ENCODE data around the gene LAMA4. TPM values are rescaled to one million over a fixed set of nuclear protein-coding genes. Genes with fewer than 3 reads are reported as not detected.

Gene LAMA4
- polyA plus RNA-seq, 2 of the 4 experiments (the other 2 are of a cell fraction) = 1.0 to 3.1 TPM

DNA sequence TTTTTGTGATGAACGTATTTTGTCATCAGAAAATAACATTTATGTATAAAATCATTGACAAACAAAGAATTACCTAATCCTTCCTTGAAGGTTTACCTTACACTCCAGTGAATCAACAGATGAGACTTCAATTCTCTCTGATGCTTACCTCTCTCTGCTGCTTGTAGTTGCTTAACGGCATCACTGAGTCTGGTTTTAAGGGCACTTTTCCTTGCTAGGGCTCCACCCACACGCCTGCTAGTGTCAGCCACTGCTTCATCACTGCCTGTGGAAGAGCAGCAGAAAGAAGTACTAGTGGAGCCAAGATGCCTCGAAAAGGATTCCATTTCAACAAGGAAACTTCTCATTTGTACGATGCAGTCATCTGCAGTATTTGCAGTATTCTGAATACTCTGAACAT lies 104.0 kb downstream of the LAMA4 start:
- no peak overlapping the region for H3K27ac ChIP-seq
- no peak for ATAC-seq
- FAIRE-seq = no peak

DNA sequence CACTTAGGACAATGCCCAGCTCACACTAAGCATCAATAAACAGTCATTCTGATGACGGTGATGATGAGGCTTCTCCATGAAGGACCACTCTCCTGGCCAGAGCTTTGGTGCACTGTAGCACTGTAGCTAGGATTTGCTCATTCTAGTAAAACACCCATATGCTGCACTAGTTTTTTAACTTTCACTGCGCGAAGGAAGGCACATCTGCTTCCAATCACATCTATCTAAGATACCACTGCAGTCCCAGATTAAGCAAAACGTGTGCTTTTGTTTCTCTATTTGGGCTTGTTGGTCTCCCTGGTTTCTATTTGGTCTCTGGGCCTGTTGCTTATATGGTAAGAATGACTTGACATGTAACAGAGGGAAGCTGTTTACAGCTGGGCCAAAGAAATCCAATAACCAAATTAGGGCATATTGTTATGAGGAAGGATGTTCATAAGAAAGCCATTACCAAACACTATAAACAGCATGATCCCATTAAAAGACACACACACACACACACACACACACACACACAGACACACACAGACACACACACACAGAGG lies 104.6 kb downstream of the LAMA4 start:
- Histone ChIP-seq H3K4me2 (no peak overlapping the region), H3K4me1 (peaks cover 8% of the 10 kb centered on the region; the same call in 1 of the 3 replicates), H3K4me3 (no peak overlapping the region), H3K9me3 (no peaks in the 10 kb centered on the region), H3K27ac (no peak overlapping the region)
- no peak for FAIRE-seq
- CTCF ChIA-PET = interaction anchor here (2.3 kb wide), 1 partner anchor 14 kb away, joined by 8 read pairs; no protein-coding TSS in a partner anchor
- WGBS (ENCODE audit: missing lambda C conversion rate) = 81% methylated on average over 4 of the region's 4 CpGs
- TF ChIP-seq ZFP36 (IDR thresholded peaks at IDR 0.05; ENCODE audit: borderline replicate concordance, partially characterized antibody) (no peak), HOXB13 (CRISPR knock-in tag; IDR thresholded peaks at IDR 0.05; ENCODE audit: low read depth) (no peak), ZC3H11A (IDR thresholded peaks at IDR 0.05) (no peak), NPAS2 (CRISPR knock-in tag; IDR thresholded peaks at IDR 0.05; ENCODE audit: borderline replicate concordance) (no peak), NFE2L2 (conservative IDR thresholded peaks at IDR 0.05; ENCODE audit: low read length) (no peak), MAZ (IDR thresholded peaks at IDR 0.05; ENCODE audit: borderline replicate concordance, low read depth, low read length) (no peak), JUN (IDR thresholded peaks at IDR 0.05) (no peak), BHLHE40 (IDR thresholded peaks at IDR 0.05; ENCODE audit: low read depth, low read length) (no peak), ZSCAN20 (CRISPR knock-in tag; IDR thresholded peaks at IDR 0.05) (no peak), SREBF2 (IDR thresholded peaks at IDR 0.05) (no peak), FOSL2 (IDR thresholded peaks at IDR 0.05) (no peak), FOSL2 (CRISPR knock-in tag; IDR thresholded peaks at IDR 0.05) (no peak), RCOR1 (IDR thresholded peaks at IDR 0.05; ENCODE audit: low read depth, low read length) (no peak)
- TF ChIP-seq, protein P1, sequence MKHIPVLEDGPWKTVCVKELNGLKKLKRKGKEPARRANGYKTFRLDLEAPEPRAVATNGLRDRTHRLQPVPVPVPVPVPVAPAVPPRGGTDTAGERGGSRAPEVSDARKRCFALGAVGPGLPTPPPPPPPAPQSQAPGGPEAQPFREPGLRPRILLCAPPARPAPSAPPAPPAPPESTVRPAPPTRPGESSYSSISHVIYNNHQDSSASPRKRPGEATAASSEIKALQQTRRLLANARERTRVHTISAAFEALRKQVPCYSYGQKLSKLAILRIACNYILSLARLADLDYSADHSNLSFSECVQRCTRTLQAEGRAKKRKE (CRISPR knock-in tag; IDR thresholded peaks at IDR 0.05; ENCODE audit: low read depth) = no peak
- no peak for DNase-seq (ENCODE audit: low read depth in 1 of 2, low spot score in 1 of 2)
- POLR2A ChIA-PET = no interaction called here
- ATAC-seq = no peak

More for the DNA sequence above, 104.0 kb downstream of the LAMA4 start:
- CTCF ChIA-PET = interaction anchor here (2.3 kb wide), 1 partner anchor 13 kb away, joined by 8 read pairs; no protein-coding TSS in a partner anchor
- Histone ChIP-seq H3K4me1 (peaks cover 8% of the 10 kb centered on the region; the same call in 1 of the 3 replicates), H3K9me3 (no peaks in the 10 kb centered on the region), H3K4me3 (no peak overlapping the region), H3K4me2 (no peak overlapping the region)
- 35% methylated on average over 5 of the region's 5 CpGs for WGBS (ENCODE audit: missing lambda C conversion rate)
- TF ChIP-seq HOXB13 (CRISPR knock-in tag; IDR thresholded peaks at IDR 0.05; ENCODE audit: low read depth) = no peak
- no peak for TF ChIP-seq EHF (CRISPR knock-in tag; IDR thresholded peaks at IDR 0.05)
- TF ChIP-seq, protein P2, sequence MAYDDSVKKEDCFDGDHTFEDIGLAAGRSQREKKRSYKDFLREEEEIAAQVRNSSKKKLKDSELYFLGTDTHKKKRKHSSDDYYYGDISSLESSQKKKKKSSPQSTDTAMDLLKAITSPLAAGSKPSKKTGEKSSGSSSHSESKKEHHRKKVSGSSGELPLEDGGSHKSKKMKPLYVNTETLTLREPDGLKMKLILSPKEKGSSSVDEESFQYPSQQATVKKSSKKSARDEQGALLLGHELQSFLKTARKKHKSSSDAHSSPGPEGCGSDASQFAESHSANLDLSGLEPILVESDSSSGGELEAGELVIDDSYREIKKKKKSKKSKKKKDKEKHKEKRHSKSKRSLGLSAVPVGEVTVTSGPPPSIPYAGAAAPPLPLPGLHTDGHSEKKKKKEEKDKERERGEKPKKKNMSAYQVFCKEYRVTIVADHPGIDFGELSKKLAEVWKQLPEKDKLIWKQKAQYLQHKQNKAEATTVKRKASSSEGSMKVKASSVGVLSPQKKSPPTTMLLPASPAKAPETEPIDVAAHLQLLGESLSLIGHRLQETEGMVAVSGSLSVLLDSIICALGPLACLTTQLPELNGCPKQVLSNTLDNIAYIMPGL (CRISPR knock-in tag; IDR thresholded peaks at IDR 0.05; ENCODE audit: borderline replicate concordance) = no peak
- no peak for TF ChIP-seq RARB (CRISPR knock-in tag; IDR thresholded peaks at IDR 0.05)
- no peak for TF ChIP-seq RCOR1 (IDR thresholded peaks at IDR 0.05; ENCODE audit: low read depth, low read length)
- TF ChIP-seq, protein P3, sequence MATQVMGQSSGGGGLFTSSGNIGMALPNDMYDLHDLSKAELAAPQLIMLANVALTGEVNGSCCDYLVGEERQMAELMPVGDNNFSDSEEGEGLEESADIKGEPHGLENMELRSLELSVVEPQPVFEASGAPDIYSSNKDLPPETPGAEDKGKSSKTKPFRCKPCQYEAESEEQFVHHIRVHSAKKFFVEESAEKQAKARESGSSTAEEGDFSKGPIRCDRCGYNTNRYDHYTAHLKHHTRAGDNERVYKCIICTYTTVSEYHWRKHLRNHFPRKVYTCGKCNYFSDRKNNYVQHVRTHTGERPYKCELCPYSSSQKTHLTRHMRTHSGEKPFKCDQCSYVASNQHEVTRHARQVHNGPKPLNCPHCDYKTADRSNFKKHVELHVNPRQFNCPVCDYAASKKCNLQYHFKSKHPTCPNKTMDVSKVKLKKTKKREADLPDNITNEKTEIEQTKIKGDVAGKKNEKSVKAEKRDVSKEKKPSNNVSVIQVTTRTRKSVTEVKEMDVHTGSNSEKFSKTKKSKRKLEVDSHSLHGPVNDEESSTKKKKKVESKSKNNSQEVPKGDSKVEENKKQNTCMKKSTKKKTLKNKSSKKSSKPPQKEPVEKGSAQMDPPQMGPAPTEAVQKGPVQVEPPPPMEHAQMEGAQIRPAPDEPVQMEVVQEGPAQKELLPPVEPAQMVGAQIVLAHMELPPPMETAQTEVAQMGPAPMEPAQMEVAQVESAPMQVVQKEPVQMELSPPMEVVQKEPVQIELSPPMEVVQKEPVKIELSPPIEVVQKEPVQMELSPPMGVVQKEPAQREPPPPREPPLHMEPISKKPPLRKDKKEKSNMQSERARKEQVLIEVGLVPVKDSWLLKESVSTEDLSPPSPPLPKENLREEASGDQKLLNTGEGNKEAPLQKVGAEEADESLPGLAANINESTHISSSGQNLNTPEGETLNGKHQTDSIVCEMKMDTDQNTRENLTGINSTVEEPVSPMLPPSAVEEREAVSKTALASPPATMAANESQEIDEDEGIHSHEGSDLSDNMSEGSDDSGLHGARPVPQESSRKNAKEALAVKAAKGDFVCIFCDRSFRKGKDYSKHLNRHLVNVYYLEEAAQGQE (IDR thresholded peaks at IDR 0.05) = no peak
- TF ChIP-seq KDM1A (IDR thresholded peaks at IDR 0.05; ENCODE audit: low read depth) = no peak
- no peak for TF ChIP-seq JUN (IDR thresholded peaks at IDR 0.05)
- TF ChIP-seq, protein P4, sequence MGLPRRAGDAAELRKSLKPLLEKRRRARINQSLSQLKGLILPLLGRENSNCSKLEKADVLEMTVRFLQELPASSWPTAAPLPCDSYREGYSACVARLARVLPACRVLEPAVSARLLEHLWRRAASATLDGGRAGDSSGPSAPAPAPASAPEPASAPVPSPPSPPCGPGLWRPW (IDR thresholded peaks at IDR 0.05) = no peak
- TF ChIP-seq, protein P5, sequence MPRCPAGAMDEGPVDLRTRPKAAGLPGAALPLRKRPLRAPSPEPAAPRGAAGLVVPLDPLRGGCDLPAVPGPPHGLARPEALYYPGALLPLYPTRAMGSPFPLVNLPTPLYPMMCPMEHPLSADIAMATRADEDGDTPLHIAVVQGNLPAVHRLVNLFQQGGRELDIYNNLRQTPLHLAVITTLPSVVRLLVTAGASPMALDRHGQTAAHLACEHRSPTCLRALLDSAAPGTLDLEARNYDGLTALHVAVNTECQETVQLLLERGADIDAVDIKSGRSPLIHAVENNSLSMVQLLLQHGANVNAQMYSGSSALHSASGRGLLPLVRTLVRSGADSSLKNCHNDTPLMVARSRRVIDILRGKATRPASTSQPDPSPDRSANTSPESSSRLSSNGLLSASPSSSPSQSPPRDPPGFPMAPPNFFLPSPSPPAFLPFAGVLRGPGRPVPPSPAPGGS (IDR thresholded peaks at IDR 0.05) = no peak
- no peak for TF ChIP-seq ZC3H11A (IDR thresholded peaks at IDR 0.05)
- TF ChIP-seq CBX8 (IDR thresholded peaks at IDR 0.05) = no peak
- TF ChIP-seq, protein P6, sequence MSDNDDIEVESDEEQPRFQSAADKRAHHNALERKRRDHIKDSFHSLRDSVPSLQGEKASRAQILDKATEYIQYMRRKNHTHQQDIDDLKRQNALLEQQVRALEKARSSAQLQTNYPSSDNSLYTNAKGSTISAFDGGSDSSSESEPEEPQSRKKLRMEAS (IDR thresholded peaks at IDR 0.05) = no peak
- no peak for TF ChIP-seq NR3C1 (IDR thresholded peaks at IDR 0.05)
- DNase-seq (ENCODE audit: low read depth in 1 of 2, low spot score in 1 of 2) = peak in 1 of 2 experiments; percentile 1
- POLR2A ChIA-PET = no interaction called here

Measured in A549 (cell line).